CD4-positive, alpha-beta T cell treated with Interferon alpha-2 for 1 hour (primary cell): ENCODE measurements around the gene PELI2.

Source experiments
- DNase-seq, 2 donors: peaks; one replicate each; pipeline ENCODE4 v3.0.0-alpha.2; 2020 to 2022

Gene PELI2

DNA sequence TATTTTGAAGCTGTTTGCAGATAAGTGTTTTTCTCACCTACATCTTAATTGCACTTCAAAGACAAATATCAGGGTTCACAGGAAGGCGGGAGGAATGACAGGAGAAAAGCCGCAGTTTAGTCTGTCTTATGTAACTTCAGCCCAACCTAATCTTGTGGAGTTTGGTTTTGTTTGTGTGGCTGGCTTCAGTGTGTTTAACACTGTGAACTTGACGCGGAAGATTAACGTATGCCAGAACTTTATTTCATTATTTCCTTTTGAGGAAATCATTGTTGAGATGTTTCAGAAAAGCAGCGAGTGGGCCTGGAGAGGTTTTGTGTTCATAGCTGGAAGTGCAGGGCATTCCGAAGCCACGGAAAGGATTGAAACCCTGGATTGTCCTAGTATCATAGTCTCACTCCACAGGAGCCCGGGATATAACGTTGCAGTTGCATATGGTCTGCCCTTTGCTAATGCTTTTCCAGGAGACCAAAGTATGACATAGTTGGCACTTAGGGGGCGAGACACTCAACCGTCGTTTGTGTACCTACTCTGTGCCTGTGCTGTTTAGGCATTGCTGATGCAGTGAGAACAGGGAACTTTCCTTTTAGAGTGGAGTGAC lies 2.0 kb downstream of the PELI2 start:
- DNase-seq, result no peak

DNA sequence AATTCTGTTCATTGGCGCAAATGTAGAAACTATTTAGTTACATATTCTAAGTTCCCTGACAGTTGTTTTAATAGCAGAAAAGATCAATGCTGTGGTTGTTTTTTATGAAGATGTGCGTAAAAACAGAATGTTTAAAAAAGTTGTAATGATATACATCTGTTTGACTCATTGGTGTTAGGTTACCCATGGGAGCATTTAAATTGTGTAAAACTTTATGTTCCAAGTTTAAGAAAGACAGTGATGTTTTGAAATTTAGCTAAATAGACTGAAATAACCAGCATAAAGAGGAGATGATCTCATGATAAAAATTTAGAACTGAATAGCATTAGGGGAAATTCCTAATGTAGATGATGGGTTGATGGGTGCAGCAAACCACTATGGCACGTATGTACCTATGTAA lies 3.6 kb downstream of the PELI2 start:
- no peak for DNase-seq

DNA sequence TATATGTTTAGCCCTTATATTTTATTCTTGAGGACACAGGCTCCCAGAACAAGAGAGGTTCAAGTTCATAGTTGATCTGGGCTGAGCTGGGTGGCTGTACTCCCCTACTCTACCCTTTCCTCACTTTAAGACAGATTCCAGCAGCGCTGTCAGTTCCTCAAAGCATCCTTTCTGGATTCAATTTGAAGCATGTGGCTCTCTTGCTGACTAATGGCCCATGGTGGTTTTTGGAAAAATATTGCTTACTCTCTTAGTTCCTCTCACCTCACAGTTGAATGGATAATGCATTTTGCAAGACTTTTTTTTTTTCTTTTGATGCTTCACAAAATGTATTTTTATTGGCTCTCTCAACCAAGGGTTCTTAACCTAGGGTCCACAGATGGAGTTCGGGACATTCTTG lies 4.1 kb downstream of the PELI2 start:
- no peak for DNase-seq

DNA sequence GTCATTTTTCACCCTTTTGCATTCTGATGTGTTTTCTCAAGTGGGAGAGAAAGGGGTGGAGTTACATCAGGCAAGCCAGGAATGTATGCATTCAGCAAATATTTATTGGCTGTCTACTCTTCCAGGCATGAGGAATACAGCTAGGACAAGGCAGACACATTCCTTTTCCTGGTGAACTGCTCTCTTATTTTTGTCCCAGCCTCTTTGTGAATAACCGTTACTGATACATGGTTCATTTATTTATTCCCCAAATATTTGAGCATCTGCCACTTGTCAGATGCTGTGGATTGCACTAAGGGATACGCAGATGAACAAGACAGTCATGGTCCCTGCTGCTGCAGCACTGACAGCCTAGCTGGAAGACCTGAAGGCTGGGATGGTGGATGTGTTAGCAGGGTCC lies 6.1 kb downstream of the PELI2 start:
- no peak for DNase-seq

DNA sequence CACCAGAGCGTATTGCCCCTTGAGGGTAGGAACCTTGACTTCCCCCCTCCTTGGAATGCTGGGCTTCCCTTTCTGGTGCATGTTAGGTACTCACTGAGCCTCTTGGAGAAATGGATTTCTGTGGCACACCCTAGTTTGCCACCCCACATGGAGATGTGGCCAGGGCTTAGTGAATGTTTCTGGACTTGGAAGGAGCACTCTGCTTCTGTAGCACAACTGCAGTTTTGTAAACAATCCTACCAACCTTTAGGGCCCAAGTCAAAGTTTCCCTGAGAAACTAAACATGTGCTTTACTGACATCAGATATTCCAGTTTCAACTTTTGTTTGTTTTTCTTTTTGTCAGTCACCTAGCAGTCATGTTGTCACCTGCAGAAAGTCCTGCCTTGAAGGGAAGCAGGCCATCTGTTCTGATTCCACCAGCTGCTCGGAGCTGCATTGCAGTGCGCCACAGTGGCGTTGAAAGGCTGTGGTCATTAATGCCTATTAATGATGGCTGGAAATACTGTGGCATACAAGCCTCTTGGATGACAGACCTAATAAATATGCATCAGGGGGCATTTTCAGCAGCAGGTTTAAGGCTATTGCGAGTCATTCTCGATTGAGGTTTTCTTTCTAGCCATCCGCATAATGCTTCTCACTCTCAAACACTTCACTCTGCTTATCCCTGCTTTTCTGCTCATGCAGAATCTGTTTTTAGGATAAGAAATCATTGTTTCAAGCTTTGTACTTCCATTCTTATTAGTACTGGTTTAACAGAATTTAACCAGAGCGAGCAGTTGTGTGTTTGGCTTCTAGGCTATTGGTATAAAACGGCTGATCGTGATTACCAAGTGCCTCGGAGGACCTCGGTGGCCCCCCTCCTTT lies 7.8 kb downstream of the PELI2 start:
- no peak for DNase-seq

DNA sequence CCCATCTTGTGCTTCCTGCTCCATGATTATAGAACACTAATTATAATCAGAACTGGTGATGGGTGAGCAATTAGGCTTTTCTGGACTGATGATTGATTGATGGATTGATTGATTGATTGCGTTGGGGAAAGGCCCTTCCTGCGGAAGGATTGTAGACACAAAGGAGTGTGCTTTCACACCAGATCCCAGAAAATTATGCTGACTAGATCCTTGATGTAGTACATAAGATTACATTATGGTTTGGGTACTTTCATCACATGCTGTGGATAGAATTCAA lies 8.4 kb downstream of the PELI2 start:
- no peak for DNase-seq

DNA sequence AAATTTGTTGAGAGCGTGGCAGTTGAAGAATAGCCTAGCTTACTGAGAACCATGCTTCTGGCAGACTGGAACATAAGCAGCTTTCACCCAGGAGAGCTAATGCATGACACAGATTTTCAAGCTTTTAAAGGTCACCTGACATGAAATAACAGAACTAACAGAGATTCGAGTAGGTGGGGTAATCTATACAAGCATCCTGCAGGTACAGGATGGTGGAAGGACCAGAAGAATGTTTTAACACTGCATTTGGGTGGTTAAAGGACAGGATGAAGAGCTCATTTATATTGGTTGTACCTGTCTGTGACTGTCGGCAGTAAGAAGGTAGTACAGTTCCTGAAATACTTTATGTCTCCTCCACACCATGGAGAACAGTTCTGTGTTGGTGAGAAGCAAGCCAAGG lies 8.9 kb downstream of the PELI2 start:
- no peak for DNase-seq

DNA sequence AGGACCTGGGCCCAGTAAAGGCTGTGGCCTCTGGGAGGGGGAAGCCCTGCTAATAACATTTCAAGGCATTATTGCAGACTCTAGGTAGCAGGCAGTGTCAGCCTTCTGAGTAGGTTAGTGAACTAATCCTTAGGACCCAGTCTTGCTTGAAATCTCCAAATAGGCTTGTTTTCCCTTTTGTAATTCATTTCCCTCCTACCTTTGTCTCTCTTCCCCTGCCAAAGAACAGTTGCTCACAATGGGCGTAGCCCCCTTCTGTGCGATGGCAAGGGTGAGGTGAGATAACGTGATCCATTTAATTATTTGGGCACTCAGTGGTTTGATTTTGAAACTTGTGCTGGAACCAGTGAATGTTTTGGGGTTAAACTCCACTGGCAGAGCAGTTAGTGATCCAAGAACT lies 10.9 kb downstream of the PELI2 start:
- no peak for DNase-seq

DNA sequence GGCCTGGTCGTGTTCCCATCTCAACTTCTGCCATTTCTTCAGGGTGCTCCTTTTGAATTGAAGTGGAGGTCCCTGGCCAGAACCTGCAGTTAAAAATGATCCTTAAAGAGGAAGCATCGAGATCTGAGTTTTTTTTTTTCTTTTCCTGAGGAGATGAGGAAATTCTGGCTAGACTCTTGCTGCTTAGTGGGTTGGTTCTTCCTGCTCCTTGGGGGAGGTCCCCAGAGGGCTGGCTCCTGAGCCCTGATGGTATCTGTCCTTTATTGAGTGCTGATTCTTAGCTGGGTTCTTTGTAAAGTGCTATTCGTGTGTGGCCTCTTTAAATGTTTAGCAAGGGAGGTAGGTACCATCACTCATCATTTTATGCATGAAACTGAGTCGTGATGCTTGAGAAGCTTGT lies 11.7 kb downstream of the PELI2 start:
- no peak for DNase-seq

DNA sequence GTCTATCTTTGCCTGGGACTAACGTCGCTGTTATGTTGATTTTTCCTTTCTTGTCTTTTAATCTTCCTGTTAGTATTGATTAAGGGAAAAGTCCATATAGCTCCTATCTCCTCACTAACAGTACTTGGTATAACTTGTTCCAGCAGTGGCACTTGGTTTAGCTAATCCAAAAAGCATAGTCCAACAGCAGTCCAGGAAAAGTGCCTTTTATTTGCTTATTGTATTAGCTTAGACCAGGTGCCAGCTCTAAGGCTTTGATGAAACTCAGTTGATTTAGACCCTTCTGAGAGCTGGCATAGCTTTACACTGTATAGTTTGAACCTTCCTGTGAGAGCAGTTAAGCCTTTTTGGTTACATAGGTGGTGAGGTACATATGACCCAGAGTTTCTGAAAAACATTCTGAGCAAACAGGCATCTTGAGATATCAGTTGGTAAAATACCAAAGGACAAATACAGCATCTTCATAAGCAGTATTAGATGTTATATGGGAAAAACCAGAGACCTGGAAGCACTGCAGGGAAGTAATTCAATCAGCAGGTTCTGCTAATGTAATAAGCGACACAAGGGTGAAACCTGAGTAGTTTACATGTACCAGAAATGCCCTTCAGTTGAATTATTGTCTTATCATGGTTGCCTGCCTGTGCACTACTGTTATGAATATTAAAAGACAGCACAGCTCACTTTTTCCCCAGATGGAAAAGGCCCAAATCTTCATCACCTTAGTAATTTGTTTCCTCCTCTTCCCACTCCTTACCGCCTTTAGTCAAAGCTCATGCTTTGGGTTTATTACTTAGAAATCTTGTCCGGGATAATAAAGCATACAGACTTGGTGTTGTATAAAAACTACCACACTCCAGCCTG lies 13.0 kb downstream of the PELI2 start:
- no peak for DNase-seq

DNA sequence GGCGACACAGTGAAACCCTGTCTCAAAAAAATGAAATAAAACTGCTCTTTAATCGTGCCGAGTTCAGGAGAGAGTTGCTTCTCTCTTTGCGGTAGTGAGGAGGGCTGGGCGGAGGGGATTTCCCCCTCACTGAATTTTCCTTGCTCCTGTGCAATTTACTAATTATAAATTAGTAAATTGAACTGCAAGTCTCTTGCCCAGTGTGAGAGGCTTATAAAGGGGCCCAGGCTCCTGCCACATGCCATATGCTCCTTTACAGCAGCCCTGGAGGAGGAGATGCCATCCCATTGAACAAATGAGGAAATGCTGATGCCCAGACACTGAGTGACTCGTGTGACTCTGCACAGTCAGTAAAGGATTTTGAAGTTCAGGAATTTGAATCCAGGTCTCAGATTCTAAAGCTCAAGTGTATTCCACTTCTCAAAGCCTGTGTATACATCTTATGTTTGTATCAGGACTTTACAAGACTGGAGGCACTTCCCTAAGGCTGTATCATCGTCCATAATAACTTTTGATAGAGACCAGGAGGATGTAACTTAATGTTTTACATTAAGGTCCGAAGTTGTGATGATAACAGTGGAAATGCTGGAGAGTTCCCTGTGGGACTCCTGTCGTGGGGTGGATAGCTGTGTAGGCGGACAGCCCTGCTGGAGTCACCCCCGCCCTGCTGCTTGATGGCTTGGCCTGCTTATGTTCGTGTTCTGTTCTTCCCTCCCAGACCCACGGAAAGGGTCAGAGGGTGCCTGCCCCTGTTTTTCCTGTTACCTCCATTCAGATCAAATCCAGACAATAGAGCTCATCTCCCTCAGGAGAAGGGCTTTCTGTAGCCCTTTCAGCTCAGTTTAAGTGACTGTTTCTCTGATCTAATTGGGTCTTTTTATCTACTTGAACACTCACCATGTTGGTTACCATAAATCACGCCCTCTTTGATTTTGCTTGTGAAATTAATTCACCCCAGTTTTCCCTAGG lies 13.9 kb downstream of the PELI2 start:
- DNase-seq, result no peak

DNA sequence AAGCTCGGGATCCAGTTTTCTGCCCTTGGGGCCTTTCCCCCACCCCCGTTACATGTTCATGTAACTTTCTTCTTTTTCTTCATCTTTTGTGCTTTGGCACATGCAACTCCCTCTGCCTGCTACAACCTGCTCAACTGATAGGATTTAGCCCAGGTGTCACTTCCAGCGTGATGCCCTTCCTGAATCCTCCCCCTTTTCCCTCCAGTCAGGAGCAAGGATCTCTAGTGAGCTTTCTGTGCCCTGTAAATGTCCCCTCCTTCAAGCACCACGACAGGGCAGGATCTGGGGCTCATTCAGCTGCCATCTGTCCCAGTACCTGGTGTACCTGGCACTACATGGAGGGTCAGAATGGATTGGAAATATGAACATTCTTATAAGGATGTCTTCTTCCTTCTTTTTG lies 15.3 kb downstream of the PELI2 start:
- no peak for DNase-seq

DNA sequence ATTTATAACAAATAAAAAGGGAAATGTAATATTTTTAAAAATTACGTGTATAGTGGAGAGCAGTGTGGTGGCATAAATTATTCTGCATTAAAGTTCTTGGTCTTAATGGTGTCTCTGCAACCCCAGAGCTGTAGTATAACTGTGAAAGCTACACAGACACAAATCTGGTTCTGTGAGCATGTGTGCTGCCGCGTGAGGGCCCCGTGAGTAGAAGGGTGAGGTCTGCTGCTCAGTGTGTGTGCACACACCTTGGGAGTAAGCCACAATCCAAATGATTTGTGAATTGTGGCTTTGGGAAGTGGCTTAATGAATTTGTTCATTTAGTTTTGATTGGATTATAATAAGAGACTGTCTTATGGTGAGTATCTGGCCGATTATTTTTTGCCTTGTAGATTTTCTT lies 16.8 kb downstream of the PELI2 start:
- no peak for DNase-seq

DNA sequence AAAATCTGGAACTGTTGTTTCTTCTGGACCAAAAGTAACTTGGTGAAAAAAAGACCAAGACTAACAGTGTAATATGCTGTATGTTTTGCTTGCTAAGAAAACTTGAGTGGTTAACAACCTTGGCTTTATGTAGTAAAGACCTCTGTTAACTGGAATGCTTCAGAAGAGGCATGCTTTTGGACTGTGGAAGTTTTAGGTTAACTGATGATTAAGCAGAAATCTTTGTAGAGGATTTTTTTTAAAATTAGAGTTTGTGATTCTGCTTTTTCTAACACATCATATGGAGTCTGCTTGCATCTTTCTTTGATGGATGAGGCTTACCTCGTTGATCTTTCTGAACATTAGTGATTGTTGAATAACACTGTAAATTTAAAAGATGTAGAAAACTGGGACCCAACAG lies 17.5 kb downstream of the PELI2 start:
- DNase-seq, result no peak

DNA sequence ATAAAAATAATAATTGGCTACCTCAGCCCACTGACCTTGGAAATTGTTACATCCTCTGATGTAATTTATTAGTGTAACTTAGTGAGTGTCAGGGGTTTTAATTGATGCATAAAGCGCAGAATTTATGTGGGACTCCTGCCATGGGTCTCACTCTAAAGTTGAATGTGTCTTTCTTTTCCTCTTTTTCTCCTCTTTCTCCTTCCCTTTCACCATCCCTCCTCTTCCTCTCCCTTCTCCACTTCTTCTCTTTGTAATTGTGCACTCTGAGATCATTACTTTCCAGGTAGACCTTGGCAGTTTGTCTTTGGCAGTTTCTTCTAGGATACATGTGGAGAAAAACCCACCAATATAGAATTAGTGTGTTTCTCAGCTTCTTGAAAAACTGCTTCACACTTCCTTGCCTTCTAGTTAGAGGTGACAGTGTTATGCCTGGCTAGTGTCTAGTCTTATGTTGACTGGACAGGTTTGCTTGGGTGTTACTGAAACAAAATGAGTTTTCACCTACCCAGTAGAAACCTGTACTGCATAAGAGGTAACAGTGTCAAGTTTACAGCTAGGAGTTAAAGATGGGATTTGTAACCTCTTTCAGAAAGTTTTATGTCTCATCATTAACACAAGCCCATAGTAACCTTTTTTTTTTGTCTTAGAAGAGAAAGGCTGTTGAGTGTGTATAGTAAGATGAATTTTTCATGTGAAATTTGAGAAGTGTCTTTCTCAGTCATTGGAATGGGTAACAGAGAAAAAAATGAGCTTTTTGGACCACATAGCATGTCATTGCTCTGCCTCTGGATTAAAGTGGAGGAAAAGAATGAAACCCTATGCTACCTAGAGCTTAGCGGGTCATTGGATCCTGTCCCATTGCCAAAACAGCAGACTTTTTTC lies 18.6 kb downstream of the PELI2 start:
- DNase-seq, result no peak

DNA sequence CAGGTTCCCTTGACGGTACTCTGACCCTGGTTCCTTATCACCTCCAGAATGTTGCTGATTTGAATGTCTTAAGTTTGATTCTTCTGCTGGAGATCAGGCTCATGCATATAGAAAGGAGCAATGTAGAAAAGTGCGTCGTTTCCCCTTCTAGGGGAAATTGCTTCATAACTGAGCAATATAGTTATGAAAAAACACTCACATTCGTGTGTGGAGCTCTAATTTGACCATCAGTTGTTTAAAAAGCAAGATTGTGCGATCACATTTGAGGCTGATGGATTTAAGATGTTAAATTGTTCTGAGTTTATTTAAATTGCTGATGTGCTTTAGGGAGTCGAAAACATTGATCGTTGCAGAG lies 19.2 kb downstream of the PELI2 start:
- DNase-seq, result no peak

DNA sequence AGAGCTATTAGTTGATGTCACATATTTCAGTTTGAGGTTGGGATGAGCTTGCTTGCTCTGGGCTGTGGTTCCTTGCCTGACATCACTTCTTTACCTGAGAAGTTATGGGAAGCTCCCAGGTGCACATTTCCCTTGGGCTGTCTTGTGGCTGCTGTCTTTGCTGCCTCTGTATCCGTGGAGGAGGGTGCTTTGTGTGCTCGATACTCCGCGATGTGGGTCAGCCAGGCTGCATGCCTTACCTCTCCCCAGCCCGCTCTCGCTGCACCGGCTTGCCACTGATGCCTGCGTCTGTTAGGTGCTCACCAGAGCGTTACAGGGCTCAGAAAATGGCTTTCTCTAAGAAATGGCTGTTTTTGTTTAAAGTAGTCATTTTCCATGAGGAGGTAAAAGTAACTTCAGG lies 19.6 kb downstream of the PELI2 start:
- no peak for DNase-seq

DNA sequence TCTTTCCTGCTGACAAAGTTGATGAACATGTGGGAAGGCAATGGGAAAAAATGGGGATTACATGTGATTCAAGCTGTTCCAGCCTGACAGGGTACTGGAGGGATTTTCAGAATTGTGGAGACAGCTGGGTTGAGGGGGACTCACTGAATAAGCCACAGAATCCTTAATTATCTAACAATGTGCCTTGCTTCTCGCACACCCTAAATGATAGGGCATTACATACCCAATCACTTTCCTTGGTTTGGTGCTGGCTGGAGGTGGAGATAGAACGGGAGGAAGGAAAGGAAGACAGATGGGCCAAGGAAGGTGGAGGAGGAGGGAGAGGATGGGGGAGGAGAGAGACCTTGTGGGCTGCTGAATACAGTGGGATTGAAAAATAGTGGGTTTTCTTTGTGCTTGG lies 20.7 kb downstream of the PELI2 start:
- DNase-seq, result no peak

DNA sequence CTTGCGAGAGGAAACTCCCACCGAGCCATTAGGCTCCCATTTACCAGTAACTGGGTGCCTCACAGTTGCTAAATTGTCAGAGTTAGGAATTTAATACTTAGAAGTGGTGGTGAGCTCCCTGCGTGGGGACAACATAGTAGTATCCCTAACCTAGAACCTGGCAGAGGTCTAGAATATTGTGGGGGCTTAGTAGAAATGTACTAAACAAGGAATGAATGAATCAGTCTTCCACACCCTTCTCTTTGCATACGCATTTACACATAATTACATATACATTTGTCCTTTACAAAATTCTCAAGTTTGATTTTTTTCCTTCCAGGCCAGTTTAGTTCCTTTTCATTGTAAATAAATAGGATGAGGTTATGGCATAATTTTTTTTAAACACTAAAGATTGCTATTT lies 24.1 kb downstream of the PELI2 start:
- no peak for DNase-seq

DNA sequence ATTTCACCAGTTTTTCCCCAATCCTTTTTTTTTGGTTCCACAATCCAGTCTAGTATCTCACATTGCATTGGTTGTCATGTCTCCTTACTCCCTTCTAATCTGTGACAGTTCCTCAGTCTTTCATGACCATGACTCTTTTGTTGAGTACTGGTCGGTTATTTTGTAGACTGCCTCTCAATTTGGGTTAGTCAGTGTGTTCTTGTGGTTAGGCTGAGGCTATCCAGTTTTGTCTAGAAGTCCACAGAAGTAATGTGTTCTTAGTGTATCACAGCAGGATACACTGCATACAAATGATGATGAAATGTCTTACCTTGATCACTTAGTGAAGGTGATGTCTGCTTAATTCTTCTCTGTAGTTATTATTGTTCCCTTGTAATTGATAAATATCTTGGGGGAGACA lies 24.8 kb downstream of the PELI2 start:
- no peak for DNase-seq

DNA sequence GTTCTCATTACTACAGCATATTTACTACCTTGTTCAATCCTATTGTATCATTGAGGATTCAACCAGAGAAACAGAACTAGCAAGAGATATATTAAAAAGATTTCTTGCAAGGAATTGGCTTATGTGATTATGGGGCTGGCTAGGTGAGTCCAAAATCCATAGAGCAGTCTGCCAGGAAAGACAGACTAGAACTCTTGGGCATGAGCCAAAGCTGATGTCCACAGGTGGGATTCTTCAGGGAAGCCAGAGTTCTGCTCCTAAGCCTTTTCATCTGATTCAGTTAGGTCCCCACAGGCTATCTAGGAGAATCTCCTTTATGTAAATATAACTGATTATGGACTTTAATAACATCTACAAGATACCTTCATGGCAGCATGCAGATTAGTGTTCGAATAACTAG lies 26.0 kb downstream of the PELI2 start:
- DNase-seq, result no peak

DNA sequence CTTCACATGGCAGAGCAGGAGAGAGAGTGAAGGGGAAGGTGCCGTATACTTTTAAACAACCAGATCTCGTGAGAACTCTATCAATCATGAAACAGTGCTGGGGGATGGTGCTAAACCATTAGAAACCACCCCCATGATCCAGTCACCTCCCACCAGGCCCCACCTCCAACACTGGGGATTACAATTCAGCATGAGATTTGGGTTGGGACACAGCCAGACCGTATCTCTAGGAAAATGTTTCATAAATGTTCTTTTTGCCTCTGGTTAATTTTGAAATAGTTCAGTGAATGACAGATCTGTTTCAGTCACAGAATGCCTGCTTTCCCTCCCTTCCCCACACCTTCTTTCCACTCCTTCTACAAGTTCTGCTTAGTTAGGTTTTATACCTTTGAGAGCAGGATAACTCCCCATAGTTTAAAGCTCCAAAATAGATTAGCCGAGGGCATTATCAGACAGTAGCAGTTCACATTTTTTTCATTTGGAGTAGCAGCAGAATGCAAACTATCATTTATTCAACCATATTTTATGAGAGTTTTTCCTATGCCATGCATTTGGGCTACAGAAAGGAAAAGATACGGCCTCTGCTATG lies 27.1 kb downstream of the PELI2 start:
- no peak for DNase-seq
